ENCODE results near the gene PRR15L. TPM values are rescaled to one million over a fixed set of nuclear protein-coding genes. Genes with fewer than 3 reads are reported as not detected.
"Not testable (repeated sequence)": the region's sequence is repeated elsewhere in the genome, so short reads cannot be mapped to it uniquely, and the experiment has no call there.

PRR15L gene
- polyA plus RNA-seq, 2 donors, result 8.8 to 15.2 TPM

GRCh38 chr17:47928415-47928814, 29.3 kb downstream of the PRR15L start:
- Histone ChIP-seq H3K4me3 (ENCODE audit: low read depth in 1 of 2, low read length in 2 of 2) (no peak overlapping the region), H3K4me1 (ENCODE audit: control insufficient read depth in 2 of 2, insufficient read depth in 2 of 2, low read length in 1 of 2) (no peaks in the 10 kb centered on the region), H3K36me3 (ENCODE audit: control insufficient read depth in 2 of 2, insufficient read depth in 2 of 2, low read length in 1 of 2) (peaks cover 18 to 22% of the 10 kb centered on the region in 2 donors), H3K9me3 (ENCODE audit: control insufficient read depth in 2 of 2, insufficient read depth in 1 of 2, low read depth in 1 of 2, low read length in 1 of 2) (no peaks in the 10 kb centered on the region), H3K27ac (ENCODE audit: low read depth in 2 of 2, low read length in 1 of 2) (no peak overlapping the region), H3K27me3 (ENCODE audit: control insufficient read depth in 1 of 2, insufficient read depth in 2 of 2, low read length in 2 of 2) (no peaks in the 10 kb centered on the region)
- 70 to 71% methylated on average over 2 of the region's 2 CpGs for WGBS, 2 donors

- Histone ChIP-seq H3K27me3 (ENCODE audit: control insufficient read depth in 1 of 2, insufficient read depth in 2 of 2, low read length in 2 of 2) (no peaks in the 10 kb centered on the region), H3K4me1 (ENCODE audit: control insufficient read depth in 2 of 2, insufficient read depth in 2 of 2, low read length in 1 of 2) (no peaks in the 10 kb centered on the region), H3K4me3 (ENCODE audit: low read depth in 1 of 2, low read length in 2 of 2) (no peak overlapping the region), H3K27ac (ENCODE audit: low read depth in 2 of 2, low read length in 1 of 2) (no peak overlapping the region), H3K9me3 (ENCODE audit: control insufficient read depth in 2 of 2, insufficient read depth in 1 of 2, low read depth in 1 of 2, low read length in 1 of 2) (no peaks in the 10 kb centered on the region), H3K36me3 (ENCODE audit: control insufficient read depth in 2 of 2, insufficient read depth in 2 of 2, low read length in 1 of 2) (peaks cover 22 to 27% of the 10 kb centered on the region in 2 donors)
- WGBS, 2 donors, result 91 to 93% methylated on average over 20 of the region's 20 CpGs
Measured at GRCh38 chr17:47927821-47928400, 29.8 kb downstream of the PRR15L start.

- H3K4me3 ChIP-seq (ENCODE audit: low read depth in 1 of 2, low read length in 2 of 2), result no peak overlapping the region
- H3K9me3 ChIP-seq (ENCODE audit: control insufficient read depth in 2 of 2, insufficient read depth in 1 of 2, low read depth in 1 of 2, low read length in 1 of 2), result no peaks in the 10 kb centered on the region
- H3K36me3 ChIP-seq (ENCODE audit: control insufficient read depth in 2 of 2, insufficient read depth in 2 of 2, low read length in 1 of 2), result peaks cover 26 to 27% of the 10 kb centered on the region in 2 donors
- 87 to 95% methylated on average over 3 of the region's 3 CpGs for WGBS, 2 donors
- H3K27ac ChIP-seq (ENCODE audit: low read depth in 2 of 2, low read length in 1 of 2), result no peak overlapping the region
- H3K27me3 ChIP-seq (ENCODE audit: control insufficient read depth in 1 of 2, insufficient read depth in 2 of 2, low read length in 2 of 2), result no peaks in the 10 kb centered on the region
- H3K4me1 ChIP-seq (ENCODE audit: control insufficient read depth in 2 of 2, insufficient read depth in 2 of 2, low read length in 1 of 2), result no peaks in the 10 kb centered on the region
Measured at GRCh38 chr17:47925678-47925988, 32.0 kb downstream of the PRR15L start.

GRCh38 chr17:47924785-47925677, 32.7 kb downstream of the PRR15L start:
- peaks cover 24 to 25% of the 10 kb centered on the region in 2 donors for H3K36me3 ChIP-seq (ENCODE audit: control insufficient read depth in 2 of 2, insufficient read depth in 2 of 2, low read length in 1 of 2)
- H3K27ac ChIP-seq (ENCODE audit: low read depth in 2 of 2, low read length in 1 of 2), result no peak overlapping the region
- H3K4me1 ChIP-seq (ENCODE audit: control insufficient read depth in 2 of 2, insufficient read depth in 2 of 2, low read length in 1 of 2), result no peaks in the 10 kb centered on the region
- 90 to 92% methylated on average over 23 of the region's 23 CpGs for WGBS, 2 donors
- H3K9me3 ChIP-seq (ENCODE audit: control insufficient read depth in 2 of 2, insufficient read depth in 1 of 2, low read depth in 1 of 2, low read length in 1 of 2), result no peaks in the 10 kb centered on the region
- no peaks in the 10 kb centered on the region for H3K27me3 ChIP-seq (ENCODE audit: control insufficient read depth in 1 of 2, insufficient read depth in 2 of 2, low read length in 2 of 2)
- H3K4me3 ChIP-seq (ENCODE audit: low read depth in 1 of 2, low read length in 2 of 2), result no peak overlapping the region

- H3K4me1 ChIP-seq (ENCODE audit: control insufficient read depth in 2 of 2, insufficient read depth in 2 of 2, low read length in 1 of 2); H3K9me3 ChIP-seq (ENCODE audit: control insufficient read depth in 2 of 2, insufficient read depth in 1 of 2, low read depth in 1 of 2, low read length in 1 of 2); H3K27ac ChIP-seq (ENCODE audit: low read depth in 2 of 2, low read length in 1 of 2); H3K27me3 ChIP-seq (ENCODE audit: control insufficient read depth in 1 of 2, insufficient read depth in 2 of 2, low read length in 2 of 2); H3K4me3 ChIP-seq (ENCODE audit: low read depth in 1 of 2, low read length in 2 of 2): not testable (repeated sequence)
- WGBS, 2 donors, result 94 to 96% methylated on average over 14 of the region's 14 CpGs
- peaks cover 20 to 23% of the 10 kb centered on the region in 2 donors for H3K36me3 ChIP-seq (ENCODE audit: control insufficient read depth in 2 of 2, insufficient read depth in 2 of 2, low read length in 1 of 2)
Measured at GRCh38 chr17:47919889-47920288, 37.8 kb downstream of the PRR15L start.

- Histone ChIP-seq H3K9me3 (ENCODE audit: control insufficient read depth in 2 of 2, insufficient read depth in 1 of 2, low read depth in 1 of 2, low read length in 1 of 2) (no peaks in the 10 kb centered on the region), H3K4me1 (ENCODE audit: control insufficient read depth in 2 of 2, insufficient read depth in 2 of 2, low read length in 1 of 2) (peaks cover 0 to 5% of the 10 kb centered on the region in 2 donors), H3K27ac (ENCODE audit: low read depth in 2 of 2, low read length in 1 of 2) (no peak overlapping the region), H3K4me3 (ENCODE audit: low read depth in 1 of 2, low read length in 2 of 2) (no peak overlapping the region), H3K36me3 (ENCODE audit: control insufficient read depth in 2 of 2, insufficient read depth in 2 of 2, low read length in 1 of 2) (peaks cover 11 to 21% of the 10 kb centered on the region in 2 donors), H3K27me3 (ENCODE audit: control insufficient read depth in 1 of 2, insufficient read depth in 2 of 2, low read length in 2 of 2) (no peaks in the 10 kb centered on the region)
- 91 to 97% methylated on average over 2 of the region's 2 CpGs for WGBS, 2 donors
Measured at GRCh38 chr17:47918991-47919390, 38.7 kb downstream of the PRR15L start.

- Histone ChIP-seq H3K9me3 (ENCODE audit: control insufficient read depth in 2 of 2, insufficient read depth in 1 of 2, low read depth in 1 of 2, low read length in 1 of 2) (no peaks in the 10 kb centered on the region), H3K27ac (ENCODE audit: low read depth in 2 of 2, low read length in 1 of 2) (no peak overlapping the region), H3K27me3 (ENCODE audit: control insufficient read depth in 1 of 2, insufficient read depth in 2 of 2, low read length in 2 of 2) (no peaks in the 10 kb centered on the region), H3K36me3 (ENCODE audit: control insufficient read depth in 2 of 2, insufficient read depth in 2 of 2, low read length in 1 of 2) (peaks cover 9 to 17% of the 10 kb centered on the region in 2 donors), H3K4me3 (ENCODE audit: low read depth in 1 of 2, low read length in 2 of 2) (no peak overlapping the region), H3K4me1 (ENCODE audit: control insufficient read depth in 2 of 2, insufficient read depth in 2 of 2, low read length in 1 of 2) (peaks cover 0 to 5% of the 10 kb centered on the region in 2 donors)
- WGBS, 2 donors, result 43 to 63% methylated on average over 2 of the region's 2 CpGs
Measured at GRCh38 chr17:47918006-47918405, 39.7 kb downstream of the PRR15L start.

GRCh38 chr17:47917581-47917980, 40.1 kb downstream of the PRR15L start:
- Histone ChIP-seq H3K27me3 (ENCODE audit: control insufficient read depth in 1 of 2, insufficient read depth in 2 of 2, low read length in 2 of 2) (no peaks in the 10 kb centered on the region), H3K4me1 (ENCODE audit: control insufficient read depth in 2 of 2, insufficient read depth in 2 of 2, low read length in 1 of 2) (peaks cover 0 to 5% of the 10 kb centered on the region in 2 donors), H3K27ac (ENCODE audit: low read depth in 2 of 2, low read length in 1 of 2) (no peak overlapping the region), H3K36me3 (ENCODE audit: control insufficient read depth in 2 of 2, insufficient read depth in 2 of 2, low read length in 1 of 2) (peaks cover 5 to 14% of the 10 kb centered on the region in 2 donors), H3K9me3 (ENCODE audit: control insufficient read depth in 2 of 2, insufficient read depth in 1 of 2, low read depth in 1 of 2, low read length in 1 of 2) (no peaks in the 10 kb centered on the region), H3K4me3 (ENCODE audit: low read depth in 1 of 2, low read length in 2 of 2) (no peak overlapping the region)
- 66 to 73% methylated on average over 2 of the region's 2 CpGs for WGBS, 2 donors

- Histone ChIP-seq H3K36me3 (ENCODE audit: control insufficient read depth in 2 of 2, insufficient read depth in 2 of 2, low read length in 1 of 2) (peaks cover 3 to 14% of the 10 kb centered on the region in 2 donors), H3K27me3 (ENCODE audit: control insufficient read depth in 1 of 2, insufficient read depth in 2 of 2, low read length in 2 of 2) (no peaks in the 10 kb centered on the region), H3K9me3 (ENCODE audit: control insufficient read depth in 2 of 2, insufficient read depth in 1 of 2, low read depth in 1 of 2, low read length in 1 of 2) (no peaks in the 10 kb centered on the region), H3K4me3 (ENCODE audit: low read depth in 1 of 2, low read length in 2 of 2) (no peak overlapping the region), H3K27ac (ENCODE audit: low read depth in 2 of 2, low read length in 1 of 2) (peak overlapping the region in 1 of 2 donors; percentile 3), H3K4me1 (ENCODE audit: control insufficient read depth in 2 of 2, insufficient read depth in 2 of 2, low read length in 1 of 2) (peaks cover 0 to 5% of the 10 kb centered on the region in 2 donors)
- 90% methylated on average over 19 of the region's 19 CpGs for WGBS, 2 donors
Measured at GRCh38 chr17:47916489-47917208, 41.0 kb downstream of the PRR15L start.
